Endothelial cell of umbilical vein (primary cell): ENCODE measurements around the gene AK9. TPM values are rescaled to one million over a fixed set of nuclear protein-coding genes. Genes with fewer than 3 reads are reported as not detected.

Source experiments
- BruUV-seq: library from RNA; stranded (reverse); fragments of 400-500 nt; replicated peaks from 2 replicates; lab custom pipeline; 2021; lab: Mats Ljungman, UMichigan
- CTCF ChIA-PET: fragments of 300-600, 350-600 bp; sonication (Branson Sonifier 250); formaldehyde crosslinking; loops from one replicate; lab custom pipeline; 2021; ENCODE audit warnings: antibody characterized with exemption, inconsistent platforms; lab: Charles Lee
- POLR2A ChIA-PET: fragments of 300-600, 350-600 bp; sonication (Branson Sonifier 250); formaldehyde crosslinking; loops from one replicate; lab custom pipeline; 2021; ENCODE audit warnings: antibody characterized with exemption, inconsistent platforms; lab: Charles Lee
- DNase-seq: peaks from one replicate; pipeline ENCODE4 v3.0.0-alpha.2; 2011; ENCODE audit warnings: low read depth, low spot score
- FAIRE-seq: peaks from 2 replicates; lab custom pipeline; 2011; peaks lifted over from hg19 to GRCh38; lab: Jason Lieb, UNC
- H2AFZ ChIP-seq: 2 replicates; pipeline ENCODE4 v1.6.0; 2012; ENCODE audit warnings: low read depth, low read length, control low read depth, inconsistent platforms
- H3K27ac ChIP-seq: 2 replicates; pipeline ENCODE4 v1.5.1; 2011; ENCODE audit warnings: low read depth, mild to moderate bottlenecking, control low read depth, low read length, moderate library complexity; ENCODE audit not compliant: insufficient read depth
- H3K27me3 ChIP-seq, 2 experiments: 2 replicates each; pipeline versions ENCODE4 v1.6.0 to v1.6.1; 2011; ENCODE audit warnings: low read length in 2 of 2, mixed read lengths in 1 of 2; ENCODE audit not compliant: control insufficient read depth in 2 of 2, insufficient read depth in 2 of 2
- H3K36me3 ChIP-seq, 2 experiments: 2 replicates in 1 of 2; 3 replicates in 1 of 2; pipeline ENCODE4 v1.5.1; 2011; ENCODE audit warnings: low read length in 2 of 2, mild to moderate bottlenecking in 1 of 2, moderate library complexity in 1 of 2; ENCODE audit not compliant: control insufficient read depth in 2 of 2, insufficient read depth in 2 of 2; ENCODE audit errors: extremely low read depth in 1 of 2
- H3K4me1 ChIP-seq: 3 replicates; pipeline ENCODE4 v1.5.1; 2011; ENCODE audit warnings: mild to moderate bottlenecking, low read length; ENCODE audit not compliant: control insufficient read depth, insufficient read depth; ENCODE audit errors: extremely low read depth
- H3K4me2 ChIP-seq: 2 replicates; pipeline ENCODE4 v1.6.1; 2011; ENCODE audit warnings: low read length, control low read depth, mixed read lengths; ENCODE audit not compliant: insufficient read depth
- H3K4me3 ChIP-seq, 3 experiments: fragments of 200-600 bp in 1 of 3; sonication (generic), shearing (Covaris generic) in 1 of 3; replicated peaks in 1 of 3; 2 replicates each; pipeline ENCODE4 v1.5.1; 2011 to 2016; ENCODE audit warnings: control low read depth in 3 of 3, low read length in 3 of 3, mild to moderate bottlenecking in 2 of 3, inconsistent platforms in 1 of 3, low read depth in 1 of 3, moderate library complexity in 1 of 3; ENCODE audit not compliant: insufficient read depth in 1 of 3
- H3K79me2 ChIP-seq: 2 replicates; pipeline ENCODE4 v1.6.0; 2012; ENCODE audit warnings: low read length, inconsistent platforms; ENCODE audit not compliant: control insufficient read depth, insufficient read depth
- H3K9ac ChIP-seq: replicated peaks from 2 replicates; pipeline ENCODE3; 2011; ENCODE audit warnings: low read length, control low read depth; ENCODE audit not compliant: insufficient read depth; ENCODE audit errors: extremely low read depth
- H3K9me1 ChIP-seq: replicated peaks from 3 replicates; pipeline ENCODE4 v1.6.0; 2011; ENCODE audit warnings: mild to moderate bottlenecking, low read length; ENCODE audit not compliant: control insufficient read depth, insufficient read depth; ENCODE audit errors: extremely low read depth
- H3K9me3 ChIP-seq: replicated peaks from 2 replicates; pipeline ENCODE4 v1.5.1; 2012; ENCODE audit warnings: low read length, inconsistent platforms; ENCODE audit not compliant: control insufficient read depth, insufficient read depth
- H4K20me1 ChIP-seq: replicated peaks from 2 replicates; pipeline ENCODE3; 2011; ENCODE audit warnings: mild to moderate bottlenecking, low read length; ENCODE audit not compliant: control insufficient read depth, insufficient read depth; ENCODE audit errors: extremely low read depth
- EZH2 ChIP-seq: IDR thresholded peaks from 2 replicates; pipeline ENCODE4 v1.6.1; 2012; ENCODE audit warnings: borderline replicate concordance, low read depth, mild to moderate bottlenecking, moderate library complexity, low read length, inconsistent platforms; ENCODE audit not compliant: severe bottlenecking
- FOS ChIP-seq: IDR thresholded peaks from 2 replicates; pipeline ENCODE4 v1.6.1; 2011; ENCODE audit warnings: mild to moderate bottlenecking, low read length, moderate library complexity, borderline replicate concordance; ENCODE audit not compliant: insufficient read depth
- GATA2 ChIP-seq: IDR thresholded peaks from 2 replicates; pipeline ENCODE4 v1.7.0; 2011; ENCODE audit warnings: low read depth, mild to moderate bottlenecking, moderate library complexity, mixed read lengths, low read length; ENCODE audit not compliant: insufficient read length, insufficient read depth
- JUN ChIP-seq: IDR thresholded peaks from 2 replicates; pipeline ENCODE4 v1.6.1; 2011; ENCODE audit warnings: borderline replicate concordance, low read depth; ENCODE audit not compliant: insufficient read length, insufficient read depth
- MYC ChIP-seq: IDR thresholded peaks from one replicate; pipeline ENCODE4 v1.6.1; 2011; ENCODE audit warnings: mild to moderate bottlenecking, low read depth, low read length
- POLR2AphosphoS5 ChIP-seq: IDR thresholded peaks from 2 replicates; pipeline ENCODE4 v1.6.1; 2012; ENCODE audit warnings: low read depth, mild to moderate bottlenecking, control low read depth, low read length, moderate library complexity; ENCODE audit not compliant: insufficient read depth
- dilution Hi-C: fragments of 300-500 bp; cut with MboI; formaldehyde crosslinking; loops from one replicate; pipeline ENCODE4 v1.15.0; 2019; ENCODE audit warnings: low sequenced_read_pairs; ENCODE audit not compliant: extremely low pct_ligation_motif_present
- intact Hi-C: fragments of 100-400 bp; cut with micrococcal nuclease; formaldehyde crosslinking; loops from one replicate; pipeline ENCODE4 v1.10.0; 2022
- polyA plus RNA-seq, 4 experiments: library from polyadenylated mRNA; depleted of rRNA in 3 of 4; stranded (reverse) in 3 of 4; unstranded in 1 of 4; fragments of >200 nt; gene quantifications; 2 replicates each; pipeline versions ENCODE4 v1.2.1 to v1.2.3, GENCODE V29; 2011 to 2012; ENCODE audit warnings: missing spikeins in 1 of 4
- total RNA-seq: library from RNA; stranded (reverse); gene quantifications from 2 replicates; pipeline ENCODE4 v1.2.3, GENCODE V29; 2021
- TF ChIP-seq, protein P1 (sequence below): IDR thresholded peaks from 2 replicates; pipeline ENCODE4 v1.6.1; 2011; ENCODE audit not compliant: insufficient read depth, insufficient read length
- TF ChIP-seq, protein P2 (sequence below), 2 donors: IDR thresholded peaks; 1 replicate in 1 of 2; 2 replicates in 1 of 2; pipeline ENCODE4 v1.5.1; 2011; ENCODE audit warnings: low read length in 2 of 2, mild to moderate bottlenecking in 2 of 2, moderate library complexity in 2 of 2, control low read depth in 1 of 2, inconsistent platforms in 1 of 2, low read depth in 1 of 2; ENCODE audit not compliant: insufficient read depth in 1 of 2; ENCODE audit errors: extremely low read depth in 1 of 2

Gene AK9
- total and polyA plus RNA-seq, 2 donors (not counting 3 experiments of a cell fraction or from before 2014, with no cell fraction given) = 1.4 to 3.2 TPM

DNA sequence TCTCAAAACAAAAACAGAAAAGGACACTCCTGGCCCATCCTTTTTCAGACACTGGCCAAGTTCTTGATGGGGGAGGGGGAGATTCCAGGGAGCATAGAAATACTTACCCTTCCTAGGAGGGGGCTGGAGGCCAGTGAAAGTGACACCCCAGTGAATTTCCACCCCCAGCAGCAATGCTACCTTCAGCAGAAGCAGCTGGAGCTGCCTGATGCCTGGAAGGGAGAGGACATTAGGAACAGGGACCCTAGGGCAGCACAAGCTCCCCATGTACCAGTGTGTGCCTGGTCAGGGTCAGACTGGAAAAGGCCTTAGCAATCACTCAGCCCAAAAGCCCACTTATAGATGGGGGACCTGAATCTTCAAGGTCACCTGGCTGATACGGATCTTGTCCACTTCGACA lies 237.8 kb downstream of the AK9 start:
- no peak overlapping the region for H3K4me3 ChIP-seq
- no peak overlapping the region for H3K27ac ChIP-seq
- no TSS peak for BruUV-seq
- FAIRE-seq (no peak), DNase-seq (no peak)
- H2AFZ ChIP-seq = no peak overlapping the region
- intact Hi-C loops = no loop called here
- no peak for TF ChIP-seq GATA2
- TF ChIP-seq, protein P1, sequence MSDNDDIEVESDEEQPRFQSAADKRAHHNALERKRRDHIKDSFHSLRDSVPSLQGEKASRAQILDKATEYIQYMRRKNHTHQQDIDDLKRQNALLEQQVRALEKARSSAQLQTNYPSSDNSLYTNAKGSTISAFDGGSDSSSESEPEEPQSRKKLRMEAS = no peak
- TF ChIP-seq EZH2 = no peak
- no peak for TF ChIP-seq MYC
- TF ChIP-seq, protein P2, sequence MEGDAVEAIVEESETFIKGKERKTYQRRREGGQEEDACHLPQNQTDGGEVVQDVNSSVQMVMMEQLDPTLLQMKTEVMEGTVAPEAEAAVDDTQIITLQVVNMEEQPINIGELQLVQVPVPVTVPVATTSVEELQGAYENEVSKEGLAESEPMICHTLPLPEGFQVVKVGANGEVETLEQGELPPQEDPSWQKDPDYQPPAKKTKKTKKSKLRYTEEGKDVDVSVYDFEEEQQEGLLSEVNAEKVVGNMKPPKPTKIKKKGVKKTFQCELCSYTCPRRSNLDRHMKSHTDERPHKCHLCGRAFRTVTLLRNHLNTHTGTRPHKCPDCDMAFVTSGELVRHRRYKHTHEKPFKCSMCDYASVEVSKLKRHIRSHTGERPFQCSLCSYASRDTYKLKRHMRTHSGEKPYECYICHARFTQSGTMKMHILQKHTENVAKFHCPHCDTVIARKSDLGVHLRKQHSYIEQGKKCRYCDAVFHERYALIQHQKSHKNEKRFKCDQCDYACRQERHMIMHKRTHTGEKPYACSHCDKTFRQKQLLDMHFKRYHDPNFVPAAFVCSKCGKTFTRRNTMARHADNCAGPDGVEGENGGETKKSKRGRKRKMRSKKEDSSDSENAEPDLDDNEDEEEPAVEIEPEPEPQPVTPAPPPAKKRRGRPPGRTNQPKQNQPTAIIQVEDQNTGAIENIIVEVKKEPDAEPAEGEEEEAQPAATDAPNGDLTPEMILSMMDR (IDR thresholded peaks at IDR 0.05; ENCODE audit: extremely low read depth in 1 of 2, insufficient read depth in 1 of 2, low read depth in 1 of 2, low read length in 2 of 2) = no peak
- TF ChIP-seq POLR2AphosphoS5 = no peak
- TF ChIP-seq JUN = no peak
- TF ChIP-seq FOS = no peak
- no peaks in the 10 kb centered on the region for H3K27me3 ChIP-seq
- peaks cover 7% of the 10 kb centered on the region for H3K4me1 ChIP-seq
- dilution Hi-C loops = no loop called here
- no peaks in the 10 kb centered on the region for H3K9me1 ChIP-seq
- no peak overlapping the region for H3K9ac ChIP-seq
- no peaks in the 10 kb centered on the region for H3K79me2 ChIP-seq
- no peaks in the 10 kb centered on the region for H3K36me3 ChIP-seq
- CTCF ChIA-PET = interaction anchor here (0.7 kb wide), 1 partner anchor 13 kb away, joined by 3 read pairs; the partner anchor contains the start of genes PPIL6 and SMPD2
- no peaks in the 10 kb centered on the region for H4K20me1 ChIP-seq
- no peaks in the 10 kb centered on the region for H3K9me3 ChIP-seq
- POLR2A ChIA-PET = no interaction called here
- no peak overlapping the region for H3K4me2 ChIP-seq
